ENCODE data around the gene APH1B. TPM values are rescaled to one million over a fixed set of nuclear protein-coding genes. Genes with fewer than 3 reads are reported as not detected.

APH1B gene
- total and polyA plus RNA-seq, 12 donors, result 1.7 to 11.4 (median 7.4) TPM

- ATAC-seq, result peak in 2 of 8 donors; percentile 48 to 53
These were observed 32.3 kb upstream of the APH1B start for GRCh38 chr15:63244976-63245645.

GRCh38 chr15:63246691-63247469 lies 30.5 kb upstream of the APH1B start:
- peak in 5 of 8 donors; percentile 14 to 86 (median 56) for ATAC-seq
- Histone ChIP-seq H3K36me3 (peaks cover 0 to 55% (median 0%) of the 10 kb centered on the region in 9 donors), H3K27ac (peak overlapping the region in 2 of 10 donors; percentile 29 to 75), H3K4me3 (no peak overlapping the region), H3K4me1 (peaks cover 0 to 55% (median 26%) of the 10 kb centered on the region in 9 donors), H3K9me3 (peaks cover 0 to 9% (median 0%) of the 10 kb centered on the region in 11 donors), H3K27me3 (no peaks in the 10 kb centered on the region)
- TF ChIP-seq CTCF (IDR thresholded peaks at IDR 0.05), result no peak
- DNase-seq, result no peak
- WGBS, 2 donors, result 79 to 81% methylated on average over 5 of the region's 5 CpGs
- intact Hi-C loops (cut with DNase I), result loop anchor here in 1 of 10 donors (10.0 kb wide), 1 partner anchor 52 kb away; no protein-coding TSS in a partner anchor

More at GRCh38 chr15:63244976-63245645, 32.3 kb upstream of the APH1B start:
- no peak for TF ChIP-seq CTCF (IDR thresholded peaks at IDR 0.05)
- WGBS, 2 donors, result 49 to 57% methylated on average over 5 of the region's 5 CpGs
- peak in 1 of 2 donors; percentile 17 for DNase-seq
- Histone ChIP-seq H3K4me1 (peaks cover 0 to 60% (median 26%) of the 10 kb centered on the region in 9 donors), H3K36me3 (peaks cover 0 to 38% (median 0%) of the 10 kb centered on the region in 9 donors), H3K9me3 (peaks cover 0 to 9% (median 0%) of the 10 kb centered on the region in 11 donors), H3K4me3 (no peak overlapping the region), H3K27me3 (no peaks in the 10 kb centered on the region), H3K27ac (peak overlapping the region in 8 of 10 donors; percentile 28 to 80 (median 66))
- intact Hi-C loops (cut with DNase I), result loop anchor here in 1 of 10 donors (10.0 kb wide), 1 partner anchor 50 kb away; no protein-coding TSS in a partner anchor

GRCh38 chr15:63250312-63250965 lies 27.0 kb upstream of the APH1B start:
- Histone ChIP-seq H3K36me3 (peaks cover 0 to 77% (median 0%) of the 10 kb centered on the region in 9 donors), H3K9me3 (no peaks in the 10 kb centered on the region), H3K4me3 (no peak overlapping the region), H3K4me1 (peaks cover 0 to 27% (median 5%) of the 10 kb centered on the region in 9 donors), H3K27me3 (no peaks in the 10 kb centered on the region), H3K27ac (no peak overlapping the region)
- intact Hi-C loops (cut with DNase I), result loop anchor here in 1 of 10 donors (10.0 kb wide), 1 partner anchor 46 kb away; no protein-coding TSS in a partner anchor
- DNase-seq, result no peak
- TF ChIP-seq CTCF (IDR thresholded peaks at IDR 0.05), result no peak
- ATAC-seq, result no peak
- WGBS, 2 donors, result 92 to 93% methylated on average over 4 of the region's 4 CpGs

- no peaks in the 10 kb centered on the region for H3K27me3 ChIP-seq
- peaks cover 0 to 16% (median 1%) of the 10 kb centered on the region in 9 donors for H3K4me1 ChIP-seq
- ATAC-seq, result no peak
- no peak overlapping the region for H3K27ac ChIP-seq
- no peak overlapping the region for H3K4me3 ChIP-seq
- 90 to 92% methylated on average over 2 of the region's 2 CpGs for WGBS, 2 donors
- intact Hi-C loops (cut with DNase I), result loop anchor here in 1 of 10 donors (10.0 kb wide), 1 partner anchor 47 kb away; no protein-coding TSS in a partner anchor
- no peaks in the 10 kb centered on the region for H3K9me3 ChIP-seq
- TF ChIP-seq CTCF (IDR thresholded peaks at IDR 0.05), result no peak
- DNase-seq, result no peak
- peaks cover 0 to 77% (median 0%) of the 10 kb centered on the region in 9 donors for H3K36me3 ChIP-seq
These were observed 25.7 kb upstream of the APH1B start for GRCh38 chr15:63251701-63252100.
